H1 (cell line): ENCODE data around the gene DPP4. TPM values are rescaled to one million over a fixed set of nuclear protein-coding genes. Genes with fewer than 3 reads are reported as not detected.

ENCODE experiments used
- CTCF ChIA-PET: fragments of 300-600 bp; sonication (Branson Sonifier 250); formaldehyde crosslinking; loops from one replicate; lab custom pipeline; 2021; ENCODE audit not compliant: partially characterized antibody; lab: Charles Lee
- POLR2A ChIA-PET: fragments of 300-600 bp; sonication (Branson Sonifier 250); formaldehyde crosslinking; loops from one replicate; lab custom pipeline; 2021; ENCODE audit warnings: inconsistent platforms; ENCODE audit not compliant: partially characterized antibody; lab: Charles Lee
- DNase-seq, 2 experiments: peaks; one replicate each; pipeline versions ENCODE4 v3.0.0 to v3.0.0-alpha.2; 2010 to 2022; ENCODE audit warnings: low spot score in 2 of 2, low read depth in 1 of 2, mixed read lengths in 1 of 2
- FAIRE-seq: peaks from 2 replicates; lab custom pipeline; 2011; peaks lifted over from hg19 to GRCh38; lab: Jason Lieb, UNC
- H2AFZ ChIP-seq: 2 replicates; pipeline ENCODE4 v1.8.1; 2012; ENCODE audit warnings: low read length, inconsistent platforms
- H2AK5ac ChIP-seq: 2 replicates; pipeline ENCODE4 v1.6.1; 2013; ENCODE audit warnings: low read depth, low read length
- H2BK120ac ChIP-seq: replicated peaks from 2 replicates; pipeline ENCODE3; 2013; ENCODE audit warnings: low read depth, low read length, inconsistent platforms
- H2BK12ac ChIP-seq: 2 replicates; pipeline ENCODE4 v1.6.1; 2013; ENCODE audit warnings: low read depth, low read length
- H2BK15ac ChIP-seq: 2 replicates; pipeline ENCODE4 v1.6.1; 2013; ENCODE audit warnings: low read length
- H2BK20ac ChIP-seq: 2 replicates; pipeline ENCODE4 v1.6.1; 2013; ENCODE audit warnings: low read length
- H2BK5ac ChIP-seq: 2 replicates; pipeline ENCODE4 v1.6.1; 2013; ENCODE audit warnings: low read depth, low read length
- H3K14ac ChIP-seq: 2 replicates; pipeline ENCODE4 v1.6.1; 2013; ENCODE audit warnings: inconsistent platforms; ENCODE audit not compliant: insufficient read length
- H3K18ac ChIP-seq: 2 replicates; pipeline ENCODE4 v1.6.1; 2013; ENCODE audit warnings: low read length; ENCODE audit errors: extremely low read depth
- H3K23ac ChIP-seq: 2 replicates; pipeline ENCODE4 v1.6.1; 2013; ENCODE audit warnings: inconsistent platforms; ENCODE audit not compliant: insufficient read length
- H3K23me2 ChIP-seq: 2 replicates; pipeline ENCODE4 v1.6.1; 2013; ENCODE audit warnings: low read depth, low read length
- H3K27ac ChIP-seq: 2 replicates; pipeline ENCODE4 v1.6.1; 2011; ENCODE audit warnings: low read depth, low read length, inconsistent platforms
- H3K27me3 ChIP-seq, 4 experiments: replicated peaks in 1 of 4; 1 replicate in 1 of 4; 2 replicates in 3 of 4; pipeline versions ENCODE4 v1.6.1 to v1.8.1; 2011 to 2013; ENCODE audit warnings: low read length in 3 of 4, mild to moderate bottlenecking in 3 of 4, inconsistent platforms in 2 of 4, mixed read lengths in 2 of 4, moderate library complexity in 1 of 4; ENCODE audit not compliant: control insufficient read depth in 3 of 4, insufficient read depth in 3 of 4; ENCODE audit errors: extremely low read depth in 1 of 4
- H3K36me3 ChIP-seq, 4 experiments: 2 replicates each; pipeline versions ENCODE4 v1.6.1 to v1.8.1; 2011 to 2013; ENCODE audit warnings: mild to moderate bottlenecking in 4 of 4, low read length in 3 of 4, moderate library complexity in 2 of 4, control low read depth in 1 of 4, inconsistent platforms in 1 of 4; ENCODE audit not compliant: insufficient read depth in 4 of 4, control insufficient read depth in 2 of 4
- H3K4ac ChIP-seq: replicated peaks from 2 replicates; pipeline ENCODE3; 2013; ENCODE audit warnings: low read length, low read depth, mixed read lengths, inconsistent platforms; ENCODE audit not compliant: insufficient read length
- H3K4me1 ChIP-seq, 4 experiments: replicated peaks in 1 of 4; 1 replicate in 1 of 4; 2 replicates in 3 of 4; pipeline versions ENCODE4 v1.6.1 to v1.8.1; 2011 to 2013; ENCODE audit warnings: low read length in 3 of 4, inconsistent platforms in 2 of 4, mixed read lengths in 1 of 4; ENCODE audit not compliant: insufficient read depth in 4 of 4, control insufficient read depth in 3 of 4
- H3K4me2 ChIP-seq, 2 experiments: 2 replicates each; pipeline versions ENCODE4 v1.6.1 to v1.8.1; 2011 to 2013; ENCODE audit warnings: low read depth in 2 of 2, low read length in 2 of 2, control low read depth in 1 of 2, inconsistent platforms in 1 of 2, mild to moderate bottlenecking in 1 of 2; ENCODE audit not compliant: insufficient read depth in 1 of 2
- H3K4me3 ChIP-seq, 4 experiments: fragments of 200-600, 300-600 bp in 1 of 4; sonication (generic), shearing (Covaris generic), sonication (Bioruptor Twin) in 1 of 4; 2 replicates each; pipeline versions ENCODE4 v1.5.1 to v1.8.1; 2011 to 2016; ENCODE audit warnings: low read length in 4 of 4, low read depth in 3 of 4, control low read depth in 2 of 4, inconsistent platforms in 2 of 4, mild to moderate bottlenecking in 2 of 4, mixed read lengths in 1 of 4, moderate library complexity in 1 of 4; ENCODE audit not compliant: insufficient read depth in 2 of 4; ENCODE audit errors: extremely low read depth in 1 of 4
- H3K56ac ChIP-seq: replicated peaks from 2 replicates; pipeline ENCODE3; 2013; ENCODE audit warnings: low read depth, mild to moderate bottlenecking, mixed read lengths, low read length, inconsistent platforms; ENCODE audit not compliant: insufficient read length
- H3K79me1 ChIP-seq: 2 replicates; pipeline ENCODE4 v1.6.1; 2013; ENCODE audit warnings: low read depth, low read length, control low read depth
- H3K79me2 ChIP-seq, 2 experiments: 2 replicates each; pipeline versions ENCODE4 v1.6.1 to v1.8.1; 2012 to 2013; ENCODE audit warnings: low read length in 2 of 2, mild to moderate bottlenecking in 2 of 2, inconsistent platforms in 1 of 2; ENCODE audit not compliant: insufficient read depth in 2 of 2, control insufficient read depth in 1 of 2
- H3K9ac ChIP-seq, 4 experiments: replicated peaks in 1 of 4; 1 replicate in 1 of 4; 2 replicates in 3 of 4; pipeline versions ENCODE4 v1.6.1 to v1.8.1; 2011 to 2013; ENCODE audit warnings: low read depth in 3 of 4, low read length in 3 of 4, control low read depth in 2 of 4, mild to moderate bottlenecking in 2 of 4, moderate library complexity in 2 of 4, inconsistent platforms in 1 of 4; ENCODE audit errors: extremely low read depth in 1 of 4
- H3K9me3 ChIP-seq, 2 experiments: 2 replicates each; pipeline versions ENCODE4 v1.6.1 to v1.8.1; 2012 to 2013; ENCODE audit warnings: mild to moderate bottlenecking in 2 of 2, moderate library complexity in 2 of 2, control low read depth in 1 of 2, inconsistent platforms in 1 of 2, low read depth in 1 of 2, low read length in 1 of 2, mixed read lengths in 1 of 2; ENCODE audit not compliant: insufficient read depth in 2 of 2
- H4K20me1 ChIP-seq, 2 experiments: replicated peaks in 1 of 2; 2 replicates each; pipeline versions ENCODE3 to v1.8.1; 2011 to 2013; ENCODE audit warnings: inconsistent platforms in 2 of 2, low read length in 2 of 2, mild to moderate bottlenecking in 1 of 2; ENCODE audit not compliant: insufficient read depth in 2 of 2, control insufficient read depth in 1 of 2
- H4K5ac ChIP-seq: 2 replicates; pipeline ENCODE4 v1.6.1; 2013; ENCODE audit warnings: low read length, low read depth, mixed read lengths, inconsistent platforms; ENCODE audit not compliant: insufficient read length
- H4K8ac ChIP-seq: 2 replicates; pipeline ENCODE4 v1.8.0; 2013; ENCODE audit warnings: mild to moderate bottlenecking, moderate library complexity, low read length, inconsistent platforms; ENCODE audit not compliant: insufficient read depth; ENCODE audit errors: extremely low read depth
- H4K91ac ChIP-seq: replicated peaks from 2 replicates; pipeline ENCODE3; 2013; ENCODE audit warnings: low read length, mixed read lengths, inconsistent platforms; ENCODE audit not compliant: insufficient read length
- CTCF ChIP-seq, 3 experiments: IDR thresholded peaks; 1 replicate in 2 of 3; 2 replicates in 1 of 3; pipeline versions ENCODE4 v1.5.1 to v1.6.1; 2011; ENCODE audit warnings: low read length in 3 of 3, mild to moderate bottlenecking in 3 of 3, inconsistent platforms in 2 of 3, low read depth in 1 of 3, moderate library complexity in 1 of 3; ENCODE audit not compliant: insufficient read depth in 1 of 3; ENCODE audit errors: control extremely low read depth in 1 of 3
- MAX ChIP-seq: IDR thresholded peaks from 2 replicates; pipeline ENCODE4 v1.6.1; 2012; ENCODE audit warnings: inconsistent platforms
- RAD21 ChIP-seq, 2 experiments: IDR thresholded peaks in 1 of 2; conservative IDR thresholded peaks in 1 of 2; 2 replicates each; pipeline ENCODE4 v1.6.1; 2011; ENCODE audit warnings: low read depth in 2 of 2, low read length in 2 of 2, improper control_type of control experiment in 1 of 2, inconsistent platforms in 1 of 2, mild to moderate bottlenecking in 1 of 2, moderate library complexity in 1 of 2
- WGBS, 2 experiments: shearing (Covaris generic) in 1 of 2; methylation state at CpG; one replicate each; pipeline versions ENCODE4 v1.1.6 to v1.1.7; 2013 to 2015; ENCODE audit warnings: low lambda C conversion rate in 2 of 2, mixed read lengths in 2 of 2, inconsistent platforms in 1 of 2, low coverage in 1 of 2, missing lambda C conversion rate in 1 of 2; ENCODE audit not compliant: insufficient replicate concordance in 2 of 2, insufficient coverage in 1 of 2, insufficient read length in 1 of 2; ENCODE audit errors: extremely low coverage in 1 of 2, missing lambda C conversion rate in 1 of 2; 5-methylcytosine and 5-hydroxymethylcytosine counted together
- polyA plus RNA-seq, 7 experiments: library from polyadenylated mRNA; depleted of rRNA in 3 of 7; stranded (reverse) in 5 of 7; unstranded in 2 of 7; fragments of >200 nt in 5 of 7; fragments of 200-250 nt in 2 of 7; gene quantifications; 1 replicate in 5 of 7; 2 replicates in 1 of 7; 4 replicates in 1 of 7; pipeline versions ENCODE4 v1.2.1 to v1.2.3, GENCODE V29; 2011 to 2013; ENCODE audit warnings: missing spikeins in 2 of 7, mixed read lengths in 2 of 7
- total RNA-seq: library from RNA; stranded (reverse); fragmentation: NEBNext Ultra II Directional; extraction: Animal tissue kit (Norgen Biotek cat#: 25700); gene quantifications from 2 replicates; pipeline ENCODE4 v1.2.1, GENCODE V29; 2021

DPP4 gene
- total and polyA plus RNA-seq, 2 of the 8 experiments (the other 6 are each of a cell fraction or from before 2014, with no cell fraction given), result 1.3 to 3.1 TPM

GRCh38 chr2:161946489-161947107 is 127.4 kb downstream of the DPP4 start:
- no peaks in the 10 kb centered on the region for H3K27me3 ChIP-seq
- no peaks in the 10 kb centered on the region for H3K79me2 ChIP-seq
- H2BK120ac ChIP-seq, result no peak overlapping the region
- FAIRE-seq, result no peak
- H2BK12ac ChIP-seq, result no peak overlapping the region
- no peak for TF ChIP-seq MAX
- peak in 2 of 3 experiments; percentile 23 to 31; a peak in 2 of 4 replicates for TF ChIP-seq CTCF (IDR thresholded peaks at IDR 0.05; ENCODE audit: control extremely low read depth in 1 of 3, insufficient read depth in 1 of 3, low read depth in 1 of 3, low read length in 3 of 3)
- peak; percentile 62 to 67 for TF ChIP-seq RAD21 (IDR thresholded peaks at IDR 0.05 in 1 of 2, conservative IDR thresholded peaks at IDR 0.05 in 1 of 2; ENCODE audit: low read depth in 2 of 2, low read length in 2 of 2)
- no peaks in the 10 kb centered on the region for H3K36me3 ChIP-seq
- no peak overlapping the region for H3K4me3 ChIP-seq
- no peak overlapping the region for H3K9ac ChIP-seq
- H2BK20ac ChIP-seq, result no peak overlapping the region
- H3K14ac ChIP-seq, result no peak overlapping the region
- no peak overlapping the region for H4K91ac ChIP-seq
- H3K23ac ChIP-seq, result no peak overlapping the region
- no peak overlapping the region for H2BK5ac ChIP-seq
- H4K20me1 ChIP-seq, result no peaks in the 10 kb centered on the region
- H3K27ac ChIP-seq, result no peak overlapping the region
- H3K4me1 ChIP-seq, result peaks cover 0 to 4% (median 0%) of the 10 kb centered on the region in 4 experiments; a peak in 1 of 7 replicates
- no peaks in the 10 kb centered on the region; the same call in 1 of the 2 replicates for H3K23me2 ChIP-seq
- ChIA-PET POLR2A (no interaction called here), CTCF (interaction anchor here (0.6 to 12.3 kb wide), 37 partner anchors 8 to 723 kb away, joined by 3 to 137 read pairs (median 5); no protein-coding TSS in a partner anchor)
- H3K56ac ChIP-seq, result no peak overlapping the region
- 64% methylated on average over 3 of the region's 3 CpGs; no CpG with 5 or more reads in 1 of the 2 experiments for WGBS, 2 experiments
- H2BK15ac ChIP-seq, result no peak overlapping the region
- no peak overlapping the region for H2AFZ ChIP-seq
- no peak for DNase-seq
- no peak overlapping the region for H4K5ac ChIP-seq
- H3K9me3 ChIP-seq, result no peaks in the 10 kb centered on the region
- H3K18ac ChIP-seq, result no peak overlapping the region
- no peak overlapping the region for H4K8ac ChIP-seq
- no peak overlapping the region for H3K4ac ChIP-seq
- no peaks in the 10 kb centered on the region for H3K79me1 ChIP-seq
- no peak overlapping the region for H3K4me2 ChIP-seq
- no peak overlapping the region for H2AK5ac ChIP-seq
